Esophagus (tissue), 2 donors: ENCODE measurements around the gene GPER1. TPM values are rescaled to one million over a fixed set of nuclear protein-coding genes. Genes with fewer than 3 reads are reported as not detected.
"Not testable (repeated sequence)": the region's sequence is repeated elsewhere in the genome, so short reads cannot be mapped to it uniquely, and the experiment has no call there.

Experiments used
- H3K27ac ChIP-seq, 2 donors: one replicate each; pipeline ENCODE4 v1.5.1; 2013; ENCODE audit warnings: low read depth in 2 of 2, mild to moderate bottlenecking in 2 of 2, inconsistent platforms in 1 of 2, low read length in 1 of 2, moderate library complexity in 1 of 2
- H3K27me3 ChIP-seq, 2 donors: one replicate each; pipeline ENCODE4 v1.6.1; 2013; ENCODE audit warnings: low read length in 2 of 2, control low read depth in 1 of 2, mild to moderate bottlenecking in 1 of 2; ENCODE audit not compliant: insufficient read depth in 2 of 2, control insufficient read depth in 1 of 2
- H3K36me3 ChIP-seq, 2 donors: one replicate each; pipeline ENCODE4 v1.6.1; 2013; ENCODE audit warnings: low read length in 1 of 2; ENCODE audit not compliant: control insufficient read depth in 2 of 2, insufficient read depth in 2 of 2
- H3K4me1 ChIP-seq, 2 donors: one replicate each; pipeline ENCODE4 v1.6.1; 2013; ENCODE audit warnings: low read length in 1 of 2; ENCODE audit not compliant: control insufficient read depth in 2 of 2, insufficient read depth in 2 of 2
- H3K4me3 ChIP-seq, 2 donors: one replicate each; pipeline ENCODE4 v1.5.1; 2013; ENCODE audit warnings: low read length in 2 of 2, mild to moderate bottlenecking in 2 of 2, low read depth in 1 of 2, moderate library complexity in 1 of 2
- H3K9me3 ChIP-seq, 2 donors: one replicate each; pipeline ENCODE4 v1.6.1; 2013; ENCODE audit warnings: mild to moderate bottlenecking in 2 of 2, low read depth in 1 of 2, low read length in 1 of 2, moderate library complexity in 1 of 2; ENCODE audit not compliant: control insufficient read depth in 2 of 2, insufficient read depth in 1 of 2
- WGBS, 2 donors: extraction: QIAGEN DNeasy Blood & Tissue Kit; methylation state at CpG; one replicate each; pipeline ENCODE4 v1.1.7; 2013; 5-methylcytosine and 5-hydroxymethylcytosine counted together
- polyA plus RNA-seq, 2 donors: library from polyadenylated mRNA; stranded (reverse); fragments of 200-250 nt; gene quantifications; one replicate each; pipeline ENCODE4 v1.2.3, GENCODE V29; 2013
- donor health status: healthy with polysubstance abuse.
- donor health status: Bipolar disorder and iron deficiency.

Gene GPER1
- polyA plus RNA-seq, 2 donors = 0.81 to 1.1 TPM

- not testable (repeated sequence) for H3K27me3 ChIP-seq
- WGBS, 2 donors = 96% methylated on average over 44 of the region's 44 CpGs
Measured at GRCh38 chr7:1115171-1116045, 27.5 kb downstream of the GPER1 start.

DNA sequence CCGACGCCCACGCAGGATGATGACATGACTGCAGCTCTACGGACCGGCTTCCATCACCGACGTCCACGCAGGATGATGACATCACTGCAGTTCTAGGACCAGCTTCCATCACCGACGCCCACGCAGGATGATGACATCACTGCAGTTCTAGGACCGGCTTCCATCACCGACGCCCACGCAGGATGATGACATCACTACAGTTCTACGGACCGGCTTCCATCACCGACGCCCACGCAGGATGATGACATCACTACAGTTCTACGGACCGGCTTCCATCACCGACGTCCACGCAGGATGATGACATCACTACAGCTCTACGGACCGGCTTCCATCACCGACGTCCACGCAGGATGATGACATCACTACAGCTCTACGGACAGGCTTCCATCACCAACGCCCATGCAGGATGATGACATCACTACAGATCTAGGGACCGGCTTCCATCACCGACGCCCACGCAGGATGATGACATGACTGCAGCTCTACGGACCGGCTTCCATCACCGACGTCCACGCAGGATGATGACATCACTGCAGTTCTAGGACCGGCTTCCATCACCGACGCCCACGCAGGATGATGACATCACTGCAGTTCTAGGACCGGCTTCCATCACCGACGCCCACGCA is 28.6 kb downstream of the GPER1 start:
- not testable (repeated sequence) for H3K36me3 ChIP-seq, H3K4me3 ChIP-seq, H3K27ac ChIP-seq, H3K4me1 ChIP-seq, H3K9me3 ChIP-seq, H3K27me3 ChIP-seq
- WGBS, 2 donors = 94 to 97% methylated on average over 37 to 49 of the region's 49 CpGs

More at GRCh38 chr7:1115171-1116045, 27.5 kb downstream of the GPER1 start:
- not testable (repeated sequence) for H3K9me3 ChIP-seq, H3K36me3 ChIP-seq, H3K27ac ChIP-seq, H3K4me3 ChIP-seq, H3K4me1 ChIP-seq

- H3K36me3 ChIP-seq = peaks cover 0 to 8% of the 10 kb centered on the region in 2 donors
- WGBS, 2 donors = 96% methylated on average over 38 of the region's 38 CpGs
- H3K9me3 ChIP-seq = no peaks in the 10 kb centered on the region
- no peak overlapping the region for H3K27ac ChIP-seq
- H3K27me3 ChIP-seq = no peaks in the 10 kb centered on the region
- H3K4me3 ChIP-seq = no peak overlapping the region
- H3K4me1 ChIP-seq = no peaks in the 10 kb centered on the region
Measured at GRCh38 chr7:1117321-1117928, 29.5 kb downstream of the GPER1 start.

DNA sequence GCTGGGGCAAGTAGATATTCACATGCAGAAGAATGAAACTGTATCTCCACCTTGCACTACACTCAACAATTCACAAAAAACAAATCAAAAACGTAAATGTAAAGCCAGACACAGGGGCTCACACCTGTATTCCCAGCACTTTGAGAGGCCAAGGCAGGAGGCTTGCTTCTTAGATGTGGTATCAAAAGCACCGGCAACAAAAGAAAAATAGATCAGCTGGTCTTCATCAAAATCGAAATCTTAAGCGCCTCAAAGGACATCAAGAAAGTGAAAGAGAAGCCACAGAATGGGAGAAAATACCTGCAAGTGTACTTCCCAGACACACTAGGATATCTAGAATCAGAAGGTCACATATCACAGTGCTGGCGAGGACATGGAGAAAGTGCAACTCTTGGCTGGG is 31.3 kb downstream of the GPER1 start:
- Histone ChIP-seq H3K9me3 (no peaks in the 10 kb centered on the region), H3K36me3 (no peaks in the 10 kb centered on the region), H3K27ac (no peak overlapping the region), H3K27me3 (no peaks in the 10 kb centered on the region), H3K4me3 (no peak overlapping the region), H3K4me1 (no peaks in the 10 kb centered on the region)
- WGBS, 2 donors = 85% methylated on average over 5 of the region's 5 CpGs

GRCh38 chr7:1120791-1121190 is 32.9 kb downstream of the GPER1 start:
- Histone ChIP-seq H3K27me3 (no peaks in the 10 kb centered on the region), H3K9me3 (no peaks in the 10 kb centered on the region), H3K36me3 (no peaks in the 10 kb centered on the region), H3K4me1 (peaks cover 2 to 8% of the 10 kb centered on the region in 2 donors), H3K4me3 (no peak overlapping the region), H3K27ac (no peak overlapping the region)
- WGBS, 2 donors = 91 to 92% methylated on average over 22 of the region's 22 CpGs

GRCh38 chr7:1121476-1121875 is 33.6 kb downstream of the GPER1 start:
- no peak overlapping the region for H3K27ac ChIP-seq
- WGBS, 2 donors = 95 to 96% methylated on average over 14 of the region's 14 CpGs
- no peaks in the 10 kb centered on the region for H3K9me3 ChIP-seq
- no peak overlapping the region for H3K4me3 ChIP-seq
- peaks cover 2 to 8% of the 10 kb centered on the region in 2 donors for H3K4me1 ChIP-seq
- no peaks in the 10 kb centered on the region for H3K27me3 ChIP-seq
- H3K36me3 ChIP-seq = no peaks in the 10 kb centered on the region

GRCh38 chr7:1121886-1122831 is 34.2 kb downstream of the GPER1 start:
- H3K9me3 ChIP-seq = no peaks in the 10 kb centered on the region
- 86 to 87% methylated on average over 28 of the region's 28 CpGs for WGBS, 2 donors
- peaks cover 2 to 8% of the 10 kb centered on the region in 2 donors for H3K4me1 ChIP-seq
- H3K27ac ChIP-seq = no peak overlapping the region
- no peaks in the 10 kb centered on the region for H3K36me3 ChIP-seq
- no peak overlapping the region for H3K4me3 ChIP-seq
- H3K27me3 ChIP-seq = no peaks in the 10 kb centered on the region

DNA sequence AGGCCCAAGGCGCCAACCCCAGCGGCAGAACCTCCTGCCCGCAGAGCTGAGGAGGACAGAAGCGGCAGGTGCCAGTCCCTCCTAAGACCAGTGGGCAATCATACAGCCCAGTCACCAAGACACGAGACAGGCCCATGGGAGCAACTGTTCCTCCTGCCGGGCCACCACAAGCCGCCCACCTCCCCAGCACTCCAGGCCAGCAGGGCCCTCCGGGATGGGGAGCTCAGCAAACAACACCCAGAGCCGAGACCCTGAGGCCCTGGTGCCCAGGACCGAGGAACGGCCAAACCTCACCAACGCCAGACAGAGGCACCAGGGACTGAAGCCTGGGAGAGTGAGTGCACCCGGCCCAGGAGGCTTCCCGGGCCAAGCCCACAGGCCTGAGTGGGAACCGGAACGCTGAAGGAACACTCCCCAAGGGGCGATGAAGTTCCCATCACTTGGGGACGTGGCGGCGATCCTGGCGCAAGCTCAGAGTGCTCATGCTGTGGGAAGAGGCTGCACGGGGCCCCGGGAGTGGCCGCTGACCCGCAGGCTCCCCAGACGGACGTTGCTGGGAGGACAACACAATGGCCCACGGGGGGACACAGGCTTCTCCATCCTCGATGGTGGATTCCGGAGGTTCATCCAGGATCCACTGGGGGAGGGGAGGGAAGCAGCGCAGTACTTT is 35.1 kb downstream of the GPER1 start:
- H3K9me3 ChIP-seq = no peaks in the 10 kb centered on the region
- H3K27ac ChIP-seq = peak overlapping the region; percentile 1 to 4
- H3K36me3 ChIP-seq = no peaks in the 10 kb centered on the region
- no peaks in the 10 kb centered on the region for H3K27me3 ChIP-seq
- 83% methylated on average over 31 of the region's 31 CpGs for WGBS, 2 donors
- no peak overlapping the region for H3K4me3 ChIP-seq
- H3K4me1 ChIP-seq = peaks cover 2 to 8% of the 10 kb centered on the region in 2 donors
